ENCODE data around the gene ZNF318.

DNA sequence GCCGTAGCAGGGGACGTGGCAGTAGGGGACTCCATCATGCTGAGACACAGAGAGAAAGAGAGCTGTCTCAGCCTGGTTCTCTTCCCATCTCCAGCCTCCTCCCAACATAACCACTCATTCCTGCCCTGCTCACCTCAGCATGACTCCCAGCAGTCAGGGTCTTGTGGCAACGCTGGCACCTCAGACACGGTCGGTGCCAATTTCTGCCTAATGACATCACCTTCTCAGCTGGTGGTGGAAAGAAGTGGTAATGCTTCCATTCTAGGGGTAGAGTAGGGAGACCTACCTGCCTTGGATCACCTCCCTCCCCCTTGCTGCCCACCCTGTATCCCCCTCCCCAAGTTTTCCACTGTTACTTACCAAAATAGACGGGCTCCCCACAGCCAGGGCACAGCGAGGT is 63.4 kb downstream of the ZNF318 start:
- TF ChIP-seq POLR2A (IDR thresholded peaks at IDR 0.05; ENCODE audit: low read depth, low read length): no peak
- TF ChIP-seq TAF1 (IDR thresholded peaks at IDR 0.05; ENCODE audit: borderline replicate concordance, low read depth, low read length): no peak
- TF ChIP-seq POLR2AphosphoS5 (IDR thresholded peaks at IDR 0.05; ENCODE audit: low read depth, low read length): no peak

Data from GM12892 (cell line).